Heart left ventricle (tissue), 16 donors: Measurements from ENCODE around the gene TLR2. TPM values are rescaled to one million over a fixed set of nuclear protein-coding genes. Genes with fewer than 3 reads are reported as not detected.

ENCODE experiments used
- ATAC-seq, 4 donors: fragments of 200-7000 bp; cut with Tn5 transposase; one replicate each; pipeline ENCODE4 v1.9.1; 2020 to 2022; ENCODE audit warnings: moderate library complexity in 4 of 4, mild to moderate bottlenecking in 3 of 4, moderate number of reproducible peaks in 1 of 4
- DNase-seq, 5 donors: peaks; one replicate each; pipeline ENCODE4 v3.0.0-alpha.2; 2020
- H3K27ac ChIP-seq, 12 donors: fragments of 200-600 bp; sonication (generic) in 4 of 12; one replicate each; pipeline versions ENCODE4 v1.5.0 to v1.8.0; 2016 to 2022; ENCODE audit warnings: mild to moderate bottlenecking in 2 of 12
- H3K27me3 ChIP-seq, 9 donors: fragments of 200-600 bp; sonication (generic) in 2 of 9; one replicate each; pipeline versions ENCODE4 v1.5.1 to v1.8.0; 2016 to 2022; ENCODE audit warnings: mild to moderate bottlenecking in 3 of 9
- H3K36me3 ChIP-seq, 9 donors: fragments of 200-600 bp; sonication (generic) in 2 of 9; one replicate each; pipeline versions ENCODE4 v1.5.0 to v1.8.0; 2018 to 2022; ENCODE audit warnings: mild to moderate bottlenecking in 2 of 9
- H3K4me1 ChIP-seq, 12 donors: fragments of 200-600 bp; sonication (generic) in 4 of 12; one replicate each; pipeline versions ENCODE4 v1.5.0 to v1.8.0; 2016 to 2022; ENCODE audit warnings: mild to moderate bottlenecking in 3 of 12
- H3K4me3 ChIP-seq, 12 donors: fragments of 200-600 bp; sonication (generic) in 4 of 12; one replicate each; pipeline versions ENCODE4 v1.5.0 to v1.8.0; 2017 to 2022; ENCODE audit warnings: mild to moderate bottlenecking in 9 of 12, moderate library complexity in 4 of 12
- H3K9me3 ChIP-seq, 12 donors: fragments of 200-600 bp; sonication (generic) in 4 of 12; one replicate each; pipeline versions ENCODE4 v1.5.0 to v1.8.0; 2016 to 2022; ENCODE audit warnings: mild to moderate bottlenecking in 1 of 12
- CTCF ChIP-seq, 12 donors: fragments of 200-600 bp; sonication (generic) in 4 of 12; IDR thresholded peaks; one replicate each; pipeline versions ENCODE4 v1.5.0 to v1.8.0; 2018 to 2022; ENCODE audit warnings: antibody characterized with exemption in 12 of 12, mild to moderate bottlenecking in 5 of 12
- POLR2A ChIP-seq, 2 donors: fragments of 450-650 bp; IDR thresholded peaks; one replicate each; pipeline ENCODE4 v1.6.1; 2017; ENCODE audit warnings: antibody characterized with exemption in 2 of 2, mild to moderate bottlenecking in 2 of 2, moderate library complexity in 2 of 2
- WGBS, 4 donors: extraction: QIAGEN DNeasy Blood & Tissue Kit in 2 of 4; methylation state at CpG; one replicate each; pipeline versions ENCODE4 v1.1.5 to v1.1.7; 2013 to 2018; 5-methylcytosine and 5-hydroxymethylcytosine counted together
- intact Hi-C, 10 donors: fragments of 100-400 bp; cut with DNase I; formaldehyde crosslinking; loops; one replicate each; pipeline versions ENCODE4 v1.11.1 to v1.14.2; 2022
- polyA plus RNA-seq, 2 donors: library from polyadenylated mRNA; stranded (reverse); fragments of 200-250 nt; gene quantifications; one replicate each; pipeline ENCODE4 v1.2.3, GENCODE V29; 2013
- total RNA-seq, 9 donors: library from RNA; depleted of rRNA in 2 of 9; stranded (reverse); fragments of >200 nt in 2 of 9; fragmentation: NEBNext Ultra II Directional in 3 of 9; extraction: Animal tissue kit (Norgen Biotek cat#: 25700) in 3 of 9; gene quantifications; one replicate each; pipeline versions ENCODE4 v1.1.0 to v1.2.4, GENCODE V29; 2016 to 2023
- donor health status: ischemic (EF 13 %, LVEDD 7.1; RV severe dilation, severe dysfunction).
- donor health status: healthy with polysubstance abuse.
- donor health status: DM: no; HTN: yes; CAD: no.
- donor health status: DM: no; HTN: no; CAD: no.
- donor health status: ischemic (EF 25% LVEDD 6.9; RV normal size, moderate dysfunction).
- donor health status: ischemic (EF 25% LVEDD 5.7; RV mildly dilated, moderate dysfunction).
- donor health status: healthy.
- donor health status: DM: yes; HTN: yes; CAD: no.
- donor health status: ischemic (EF 35%, LVEDD 5.7; RV mildly dilated, moderate dysfunction).
- donor health status: nonischemic (EF 11% LVEDD 7.7; RV severe dilation, severe dysfunction).
- donor health status: DM: yes; HTN: yes; CAD: no.
- donor health status: PGD.
- donor health status: ischemic (EF 29% LVEDD 5.4; RV normal size, mild dysfunction).
- donor health status: nonischemic (EF 23%, LVEDD 6.1; RV moderate dilation, normal function).

The TLR2 gene
- total and polyA plus RNA-seq, 11 donors, result 1.2 to 47.8 (median 4.3) TPM

- Histone ChIP-seq H3K27me3 (peaks cover 0 to 32% (median 5%) of the 10 kb centered on the region in 9 donors), H3K4me3 (peak overlapping the region; percentile 33 to 84 (median 64)), H3K36me3 (peaks cover 0 to 12% (median 0%) of the 10 kb centered on the region in 9 donors), H3K27ac (peak overlapping the region in 2 of 12 donors; percentile 62 to 92), H3K9me3 (peaks cover 0 to 16% (median 11%) of the 10 kb centered on the region in 12 donors), H3K4me1 (peaks cover 0 to 18% (median 8%) of the 10 kb centered on the region in 12 donors)
- 11 to 45% (median 16%) methylated on average over 7 to 27 of the region's 27 CpGs for WGBS, 4 donors
- ATAC-seq, result no peak
- intact Hi-C loops, result no loop called here
- no peak for DNase-seq
- TF ChIP-seq CTCF (IDR thresholded peaks at IDR 0.05) (no peak), POLR2A (IDR thresholded peaks at IDR 0.05) (no peak)
These were observed 308 bp upstream of the TLR2 start for GRCh38 chr4:153683763-153684181.

- WGBS, 4 donors, result 14 to 17% (median 14%) methylated on average over 9 of the region's 9 CpGs
- intact Hi-C loops, result no loop called here
- ATAC-seq (peak in 1 of 4 donors; percentile 53), DNase-seq (no peak)
- Histone ChIP-seq H3K27ac (peak overlapping the region in 6 of 12 donors; percentile 10 to 92 (median 34)), H3K36me3 (peaks cover 0 to 24% (median 0%) of the 10 kb centered on the region in 9 donors), H3K9me3 (peaks cover 0 to 28% (median 18%) of the 10 kb centered on the region in 12 donors), H3K27me3 (peaks cover 0 to 32% (median 5%) of the 10 kb centered on the region in 9 donors), H3K4me1 (peaks cover 0 to 18% (median 8%) of the 10 kb centered on the region in 12 donors), H3K4me3 (peak overlapping the region; percentile 33 to 84 (median 64))
- TF ChIP-seq POLR2A (IDR thresholded peaks at IDR 0.05) (no peak), CTCF (IDR thresholded peaks at IDR 0.05) (no peak)
These were observed 891 bp downstream of the TLR2 start for GRCh38 chr4:153684971-153685371.

GRCh38 chr4:153704522-153704921 lies 20.4 kb downstream of the TLR2 start:
- ATAC-seq (no peak), DNase-seq (no peak)
- WGBS, 4 donors, result 91 to 100% (median 93%) methylated on average over 1 to 7 of the region's 7 CpGs
- no peaks in the 10 kb centered on the region for H3K9me3 ChIP-seq
- H3K36me3 ChIP-seq, result peaks cover 0 to 18% (median 0%) of the 10 kb centered on the region in 9 donors
- intact Hi-C loops, result no loop called here
- H3K4me3 ChIP-seq, result no peak overlapping the region
- TF ChIP-seq CTCF (IDR thresholded peaks at IDR 0.05), result no peak
- no peak for TF ChIP-seq POLR2A (IDR thresholded peaks at IDR 0.05)
- H3K4me1 ChIP-seq, result peaks cover 0 to 29% (median 0%) of the 10 kb centered on the region in 12 donors
- H3K27me3 ChIP-seq, result peaks cover 0 to 4% (median 0%) of the 10 kb centered on the region in 9 donors
- H3K27ac ChIP-seq, result no peak overlapping the region

GRCh38 chr4:153705743-153706468 lies 21.8 kb downstream of the TLR2 start:
- WGBS, 4 donors, result 79 to 86% (median 84%) methylated on average over 2 of the region's 2 CpGs
- H3K36me3 ChIP-seq, result peaks cover 0 to 18% (median 0%) of the 10 kb centered on the region in 9 donors
- peak overlapping the region in 1 of 12 donors; percentile 39 for H3K27ac ChIP-seq
- intact Hi-C loops, result no loop called here
- H3K27me3 ChIP-seq, result peaks cover 0 to 4% (median 0%) of the 10 kb centered on the region in 9 donors
- H3K9me3 ChIP-seq, result no peaks in the 10 kb centered on the region
- no peak overlapping the region for H3K4me3 ChIP-seq
- ATAC-seq (no peak), DNase-seq (no peak)
- TF ChIP-seq POLR2A (IDR thresholded peaks at IDR 0.05), result no peak
- TF ChIP-seq CTCF (IDR thresholded peaks at IDR 0.05), result no peak
- peaks cover 0 to 29% (median 0%) of the 10 kb centered on the region in 12 donors for H3K4me1 ChIP-seq
